GM19372 (cell line): ENCODE measurements around the gene GAB3.

ENCODE experiments used
- ATAC-seq: cut with Tn5 transposase; IDR thresholded peaks from one replicate; pipeline ENCODE4 v1.9.1; 2021; ENCODE audit warnings: mild to moderate bottlenecking, low read depth, moderate library complexity; ENCODE audit not compliant: unreplicated experiment

GAB3 gene

GRCh38 chrX:154751669-154752271 is 893 bp upstream of the GAB3 start:
- no peak for ATAC-seq

GRCh38 chrX:154751203-154751668 is 359 bp upstream of the GAB3 start:
- no peak for ATAC-seq

DNA sequence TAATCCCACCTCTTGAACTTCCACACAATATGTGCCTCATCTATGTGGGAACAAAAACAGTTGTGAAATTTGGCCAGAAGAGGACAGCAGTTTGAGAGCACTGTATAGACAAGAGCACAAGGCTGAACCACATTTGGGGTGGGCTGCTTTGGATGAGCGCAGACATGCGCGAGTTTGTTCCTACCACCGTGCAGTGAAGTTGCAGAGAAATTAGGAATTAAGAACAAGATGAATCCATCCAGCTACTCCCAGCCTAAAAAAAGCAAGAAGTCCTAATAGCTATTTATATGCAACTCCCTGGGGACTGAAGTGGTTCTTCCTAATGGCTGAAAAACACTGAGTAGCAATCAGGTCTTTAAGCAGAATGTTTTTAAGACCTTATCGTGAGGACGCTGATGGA is 1.0 kb downstream of the GAB3 start:
- no peak for ATAC-seq

DNA sequence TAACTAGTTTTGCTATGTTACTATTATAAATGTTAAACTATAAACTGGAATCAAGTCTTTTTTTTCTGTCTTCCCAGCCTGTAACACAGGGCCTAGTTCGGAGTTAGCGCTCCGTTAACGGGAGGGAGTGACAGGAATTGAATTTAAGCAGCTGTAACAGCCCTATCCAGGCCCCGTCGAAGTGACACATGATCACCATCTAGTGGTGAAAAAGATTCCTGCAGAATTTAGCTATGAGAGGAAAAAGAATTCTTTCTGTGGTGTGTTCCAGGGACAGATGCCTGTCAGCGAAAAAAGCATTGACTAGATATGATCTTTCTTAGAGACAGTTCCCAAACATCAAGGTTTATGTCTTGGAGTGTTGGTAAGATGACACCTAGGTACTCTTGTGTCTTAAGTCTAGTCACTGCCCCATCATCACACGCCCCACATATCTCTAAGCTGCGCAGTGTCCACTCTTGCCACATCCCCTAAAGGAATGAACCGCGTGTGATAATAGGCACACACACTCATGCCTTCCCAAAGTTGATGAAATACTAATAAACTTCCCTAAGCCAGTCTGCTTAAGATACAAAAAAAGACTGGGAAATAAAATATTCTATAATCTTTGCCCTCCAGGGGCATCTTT is 2.1 kb downstream of the GAB3 start:
- peak; percentile 46 for ATAC-seq

GRCh38 chrX:154742613-154743012 is 8.3 kb downstream of the GAB3 start:
- ATAC-seq, result no peak

DNA sequence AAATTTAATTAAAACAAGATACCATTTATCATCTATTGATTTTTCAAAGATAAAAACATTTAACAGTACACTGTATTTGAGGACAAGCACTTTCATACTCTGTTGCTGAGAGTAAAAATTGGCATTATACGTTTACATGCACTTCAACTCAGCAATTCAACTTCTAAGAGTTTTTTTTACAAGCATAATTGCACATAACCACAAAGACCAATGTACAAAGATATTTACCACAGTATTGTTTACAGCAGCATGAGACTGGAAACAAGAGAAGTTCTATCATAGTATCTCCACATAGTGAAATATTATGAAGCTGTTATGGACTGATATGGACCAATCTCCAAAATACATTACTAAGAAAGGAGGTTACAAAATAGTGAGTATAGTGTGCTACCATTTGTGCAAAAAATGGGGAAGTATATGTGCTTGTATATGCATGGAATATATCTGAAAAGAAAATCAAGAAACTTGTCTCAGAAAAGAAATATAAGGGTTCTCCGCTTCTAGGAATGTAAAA is 10.9 kb downstream of the GAB3 start:
- no peak for ATAC-seq

DNA sequence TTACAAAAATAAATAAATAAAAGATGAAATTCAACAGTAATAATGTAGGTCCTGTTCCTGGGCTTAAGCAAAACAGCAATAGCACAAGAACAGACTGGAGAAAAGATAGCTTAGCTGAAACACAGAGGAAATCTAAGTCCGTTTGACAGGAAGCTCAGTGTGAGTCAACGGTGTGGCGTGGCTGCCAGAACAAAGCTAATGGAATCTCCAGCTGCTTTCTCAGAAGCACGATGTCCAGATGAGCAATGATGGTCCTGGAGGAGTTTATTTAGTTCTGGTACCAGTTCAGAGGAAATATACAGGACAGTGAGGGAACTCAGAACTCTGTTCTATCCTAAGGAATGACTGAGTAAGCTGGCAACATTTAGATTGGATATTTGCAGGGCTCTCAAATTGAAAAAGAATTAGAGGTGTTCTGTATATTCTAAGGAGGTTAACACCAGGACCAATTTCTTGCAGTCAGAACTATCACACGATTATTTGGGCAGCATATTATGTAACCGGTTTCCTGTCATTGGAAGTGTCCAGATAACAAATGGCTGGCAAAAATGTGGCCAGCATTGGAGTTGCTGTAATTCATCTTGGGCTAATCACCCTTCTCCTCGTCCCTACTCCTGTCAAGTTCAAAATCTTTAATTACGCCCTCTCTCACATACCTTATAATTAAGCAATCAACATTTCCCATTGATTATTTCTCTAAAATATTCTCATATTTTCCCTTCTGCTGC is 12.7 kb downstream of the GAB3 start:
- no peak for ATAC-seq

DNA sequence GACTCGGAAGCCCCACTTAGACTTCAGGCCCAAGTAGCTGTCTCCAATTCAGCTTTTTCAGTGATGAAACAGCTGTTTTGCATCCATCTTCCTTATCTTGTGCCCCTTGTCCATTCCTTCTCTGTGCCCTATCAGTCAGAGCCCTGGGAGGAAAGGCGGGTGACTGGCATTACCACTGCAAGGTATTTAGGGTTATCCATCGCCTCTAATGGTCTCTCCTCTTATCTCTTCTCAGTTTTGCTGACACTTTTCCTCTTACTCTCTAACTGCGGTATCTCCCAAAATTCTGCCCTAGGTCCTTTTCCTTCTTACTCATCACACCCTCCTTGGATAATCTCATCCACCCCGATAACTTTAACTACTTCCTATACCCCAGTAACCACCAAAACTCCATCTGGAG is 13.7 kb downstream of the GAB3 start:
- ATAC-seq, result no peak

- ATAC-seq, result no peak
Measured at GRCh38 chrX:154735695-154736393, 15.0 kb downstream of the GAB3 start.

GRCh38 chrX:154734061-154734781 is 16.7 kb downstream of the GAB3 start:
- ATAC-seq, result no peak

DNA sequence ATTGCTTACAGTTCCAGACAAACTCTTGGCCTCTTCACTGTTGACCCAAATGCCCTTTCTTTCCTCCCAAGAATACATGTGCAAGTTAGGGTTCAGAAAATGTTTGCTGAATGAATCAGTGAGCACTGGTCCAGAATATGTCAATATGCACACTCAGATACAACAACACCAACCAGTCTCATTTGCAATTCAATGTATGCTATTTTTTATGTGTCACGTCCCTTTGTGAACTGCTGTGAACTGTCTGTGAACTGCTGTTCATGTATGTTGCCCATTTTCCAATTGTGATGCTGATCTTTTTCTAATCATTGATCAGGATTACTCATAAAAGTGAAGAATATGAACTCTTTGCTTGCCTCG is 17.8 kb downstream of the GAB3 start:
- no peak for ATAC-seq

DNA sequence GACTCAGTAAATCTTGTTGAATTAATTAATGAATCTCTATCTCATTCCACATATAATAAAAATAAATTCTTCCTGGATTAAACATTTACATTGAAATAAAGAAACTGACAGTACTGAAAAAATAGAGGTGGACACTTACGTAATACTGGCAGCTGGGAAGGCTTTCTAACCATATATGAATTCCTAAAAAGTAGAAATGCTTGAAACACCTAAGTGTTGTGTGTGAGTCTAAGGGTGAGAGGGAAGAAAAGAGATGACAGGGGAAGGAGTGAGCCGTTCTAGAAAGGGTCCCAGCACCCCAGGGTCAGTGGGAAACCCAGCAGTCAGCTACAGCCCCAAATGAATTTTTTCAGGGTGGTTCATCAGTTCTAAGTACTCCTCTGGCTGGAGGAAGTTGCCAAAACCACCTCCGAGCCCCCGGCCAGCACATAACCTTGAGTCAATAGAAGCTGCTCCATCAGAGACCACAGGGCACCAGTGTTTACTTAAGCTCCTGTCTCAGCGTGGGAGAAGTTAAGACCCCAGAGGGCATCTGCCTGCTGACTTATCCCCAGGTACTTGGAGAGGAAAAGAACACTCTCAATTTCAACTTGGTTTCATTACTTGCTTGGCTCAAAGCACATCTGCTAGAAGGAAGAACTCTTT is 18.3 kb downstream of the GAB3 start:
- ATAC-seq, result no peak

DNA sequence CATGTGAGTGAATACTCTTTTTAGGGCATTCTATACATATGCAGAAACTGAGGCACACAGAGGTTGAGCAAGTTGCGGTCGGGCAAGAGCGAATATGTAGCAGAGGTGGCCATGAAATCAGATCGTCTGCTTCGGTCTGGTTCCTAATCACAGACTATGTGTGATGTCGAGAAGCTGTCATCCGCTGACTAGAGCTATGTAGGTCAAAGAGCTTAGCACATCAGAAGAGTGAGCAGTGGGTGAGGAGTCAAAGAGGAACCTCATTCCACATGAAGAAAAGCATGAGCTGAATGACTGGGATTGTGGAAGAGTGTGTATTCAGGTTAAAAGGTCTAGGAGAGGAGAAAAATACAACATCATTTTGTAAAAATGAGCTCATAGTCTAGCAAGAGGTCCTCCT is 19.0 kb downstream of the GAB3 start:
- ATAC-seq, result no peak

GRCh38 chrX:154731184-154731583 is 19.7 kb downstream of the GAB3 start:
- no peak for ATAC-seq

DNA sequence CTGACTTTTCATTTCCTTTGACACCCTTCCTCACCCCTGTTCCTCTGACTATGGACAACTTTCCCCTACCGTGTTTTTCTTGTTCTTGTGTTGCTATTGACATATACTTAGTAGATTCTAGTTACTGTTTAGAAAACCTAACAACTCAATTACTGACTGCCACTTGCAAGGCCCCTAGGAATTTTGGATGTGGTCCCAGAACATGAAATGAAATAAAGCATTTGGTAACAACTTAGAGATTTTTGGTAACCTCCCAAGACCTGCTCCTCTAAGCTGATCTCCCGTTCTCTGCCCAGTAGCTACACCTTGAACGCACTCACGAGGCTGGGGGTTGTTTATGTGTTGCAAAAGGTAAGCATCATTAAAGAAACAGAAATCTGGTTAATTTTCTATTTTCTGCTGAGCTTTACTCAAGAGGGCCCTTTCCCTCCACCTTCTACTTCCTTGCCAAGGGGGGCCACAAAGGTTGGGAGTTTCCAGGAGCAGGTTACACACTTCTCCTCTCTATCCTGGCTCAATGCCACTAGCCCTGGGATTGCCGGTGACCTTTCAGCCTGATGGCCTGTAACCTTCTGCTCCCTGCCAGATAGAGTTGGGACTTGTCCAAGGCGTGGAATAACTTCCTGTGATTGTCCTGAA is 20.5 kb downstream of the GAB3 start:
- no peak for ATAC-seq

DNA sequence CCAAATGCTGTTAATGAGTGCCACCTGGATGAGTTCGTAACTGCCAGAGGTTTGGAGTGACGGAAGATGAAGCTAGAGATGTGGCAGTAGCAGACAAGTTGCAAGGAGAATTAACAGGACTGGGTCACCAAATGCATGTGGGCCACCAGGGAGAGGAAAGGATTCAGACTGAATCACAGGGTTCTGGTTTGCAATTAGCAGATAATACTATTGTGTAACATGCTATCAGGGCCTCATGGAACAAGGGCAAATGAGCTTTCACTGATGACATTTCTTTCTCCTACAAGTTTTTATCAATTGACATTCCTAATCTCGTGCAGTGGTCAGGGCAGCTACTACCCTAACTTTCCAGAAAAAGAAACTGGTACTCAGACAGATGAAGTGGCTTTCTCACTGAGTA is 21.4 kb downstream of the GAB3 start:
- ATAC-seq, result no peak

DNA sequence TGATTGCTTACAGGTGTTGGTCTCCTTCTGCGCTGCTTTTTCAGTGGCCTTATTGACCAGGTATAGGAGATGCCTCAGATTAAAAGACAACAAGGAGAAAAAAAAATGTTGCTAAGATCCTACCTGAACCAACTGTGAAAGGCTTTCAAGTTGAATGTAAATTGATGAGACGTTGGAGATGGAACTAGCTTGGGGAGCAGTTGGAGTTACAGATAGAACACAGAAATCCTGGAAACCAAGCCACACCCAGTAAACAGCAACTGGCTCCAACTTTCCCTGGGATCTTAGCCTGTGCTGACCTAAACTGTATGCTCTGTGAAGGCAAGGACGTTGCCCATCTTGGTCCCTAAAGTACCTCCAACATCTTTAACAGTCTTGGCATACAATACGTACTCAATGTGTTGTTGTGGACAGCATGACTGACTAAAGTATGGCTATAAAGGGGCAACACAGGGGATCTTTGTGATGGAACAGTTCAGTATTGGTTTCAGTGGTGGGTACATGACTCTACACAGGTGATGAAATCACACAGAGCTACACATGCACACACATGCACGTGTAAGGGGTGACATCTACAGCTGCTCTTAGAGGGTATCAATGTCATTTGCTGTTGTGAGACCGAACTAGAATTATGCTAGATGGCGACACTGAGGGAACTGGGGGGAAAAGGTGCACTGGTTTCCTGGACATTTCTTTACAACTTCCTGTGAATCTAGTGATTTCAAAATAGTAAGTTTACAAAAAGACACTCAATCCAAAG is 22.3 kb downstream of the GAB3 start:
- ATAC-seq, result no peak

DNA sequence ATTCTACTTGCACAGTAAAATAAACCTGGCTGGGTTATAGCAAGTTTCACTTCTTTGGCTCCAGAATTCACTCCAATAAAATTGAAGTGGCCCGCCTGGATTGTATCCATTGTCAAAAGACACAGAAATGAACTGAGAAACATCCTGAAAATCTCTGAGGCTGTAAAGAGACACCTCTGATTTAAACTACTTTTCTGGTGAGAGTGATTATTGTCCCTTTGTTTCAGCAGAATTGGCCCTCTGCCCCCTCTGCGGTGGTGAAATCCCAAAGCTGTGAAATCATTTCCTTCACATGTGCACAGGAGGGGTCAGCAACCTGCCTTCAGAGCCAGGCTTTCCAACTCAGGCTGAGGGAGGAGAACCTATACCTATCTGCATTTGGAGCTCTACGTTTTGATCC is 23.0 kb downstream of the GAB3 start:
- ATAC-seq, result no peak

DNA sequence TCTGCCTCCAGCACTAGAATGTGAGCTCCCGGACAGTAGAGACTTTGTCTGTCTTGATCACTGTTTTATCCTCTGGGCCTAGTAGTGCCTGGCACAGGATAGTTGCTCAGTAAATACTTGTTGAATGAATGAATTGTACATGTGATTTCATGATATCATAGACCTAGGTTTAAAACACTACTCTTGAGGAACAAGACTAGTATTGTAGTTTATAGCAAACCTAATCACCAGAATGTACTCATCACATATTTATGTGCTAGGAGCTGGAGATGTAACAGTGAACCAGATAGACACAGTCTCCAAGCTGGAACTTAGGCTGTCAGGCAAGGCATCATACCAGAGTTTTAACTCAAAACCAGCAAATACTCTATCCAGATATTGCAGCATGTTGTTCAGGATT is 23.5 kb downstream of the GAB3 start:
- ATAC-seq, result no peak
